ENCODE results near the gene ADK. TPM values are rescaled to one million over a fixed set of nuclear protein-coding genes. Genes with fewer than 3 reads are reported as not detected.
"Not testable (repeated sequence)": the region's sequence is repeated elsewhere in the genome, so short reads cannot be mapped to it uniquely, and the experiment has no call there.

The ADK gene
- total RNA-seq, 4 donors from 2014 or later = 15.3 to 23.3 (median 20.8) TPM

GRCh38 chr10:74460812-74461211 lies 309.8 kb downstream of the ADK start:
- Histone ChIP-seq H3K36me3 (no peaks in the 10 kb centered on the region), H3K27ac (peak overlapping the region in 1 of 4 donors; percentile 38), H3K4me1 (peaks cover 0 to 17% (median 0%) of the 10 kb centered on the region in 3 donors), H3K27me3 (no peaks in the 10 kb centered on the region), H3K9me3 (no peaks in the 10 kb centered on the region), H3K4me3 (no peak overlapping the region)
- TF ChIP-seq POLR2AphosphoS5 (IDR thresholded peaks at IDR 0.05) = no peak
- no peak for TF ChIP-seq CTCF (IDR thresholded peaks at IDR 0.05)
- no peak for TF ChIP-seq EP300 (IDR thresholded peaks at IDR 0.05)
- TF ChIP-seq POLR2A (IDR thresholded peaks at IDR 0.05) = no peak
- 8 to 10% methylated on average over 1 of the region's 1 CpG for WGBS, 2 donors (ENCODE audit: low coverage in 1 of 2)
- ATAC-seq = no peak

- Histone ChIP-seq H3K4me3 (no peak overlapping the region), H3K4me1 (no peaks in the 10 kb centered on the region), H3K27ac (no peak overlapping the region), H3K36me3 (no peaks in the 10 kb centered on the region), H3K27me3 (no peaks in the 10 kb centered on the region), H3K9me3 (no peaks in the 10 kb centered on the region)
- WGBS, 2 donors (ENCODE audit: low coverage in 1 of 2) = 99 to 100% methylated on average over 5 to 7 of the region's 7 CpGs
- ATAC-seq = no peak
- TF ChIP-seq EP300 (IDR thresholded peaks at IDR 0.05) = no peak
- no peak for TF ChIP-seq POLR2A (IDR thresholded peaks at IDR 0.05)
- no peak for TF ChIP-seq POLR2AphosphoS5 (IDR thresholded peaks at IDR 0.05)
- TF ChIP-seq CTCF (IDR thresholded peaks at IDR 0.05) = no peak
Observed at GRCh38 chr10:74474022-74474713, 323.1 kb downstream of the ADK start.

- not testable (repeated sequence) for H3K36me3 ChIP-seq, H3K4me3 ChIP-seq, ATAC-seq, H3K27me3 ChIP-seq, H3K4me1 ChIP-seq, H3K9me3 ChIP-seq, H3K27ac ChIP-seq
- 85 to 91% methylated on average over 5 to 10 of the region's 10 CpGs for WGBS, 2 donors (ENCODE audit: low coverage in 1 of 2)
Observed at GRCh38 chr10:74476162-74476706, 325.2 kb downstream of the ADK start.

GRCh38 chr10:74480778-74481177 lies 329.8 kb downstream of the ADK start:
- Histone ChIP-seq H3K27ac (no peak overlapping the region), H3K4me1 (no peaks in the 10 kb centered on the region), H3K36me3 (peaks cover 0 to 4% of the 10 kb centered on the region in 2 donors), H3K4me3 (no peak overlapping the region), H3K27me3 (no peaks in the 10 kb centered on the region), H3K9me3 (peaks cover 0 to 6% (median 0%) of the 10 kb centered on the region in 3 donors)
- TF ChIP-seq POLR2AphosphoS5 (IDR thresholded peaks at IDR 0.05) (no peak), EP300 (IDR thresholded peaks at IDR 0.05) (no peak), POLR2A (IDR thresholded peaks at IDR 0.05) (no peak), CTCF (IDR thresholded peaks at IDR 0.05) (no peak)
- 100% methylated on average over 1 of the region's 1 CpG for WGBS, 2 donors (ENCODE audit: low coverage in 1 of 2)
- ATAC-seq = no peak

GRCh38 chr10:74483356-74483755 lies 332.3 kb downstream of the ADK start:
- Histone ChIP-seq H3K4me3 (no peak overlapping the region), H3K36me3 (peaks cover 0 to 4% of the 10 kb centered on the region in 2 donors), H3K4me1 (peaks cover 0 to 7% (median 0%) of the 10 kb centered on the region in 3 donors), H3K27ac (no peak overlapping the region), H3K9me3 (peaks cover 0 to 6% (median 0%) of the 10 kb centered on the region in 3 donors), H3K27me3 (no peaks in the 10 kb centered on the region)
- no peak for ATAC-seq
- WGBS, 2 donors (ENCODE audit: low coverage in 1 of 2) = 94 to 100% methylated on average over 3 of the region's 3 CpGs
- TF ChIP-seq CTCF (IDR thresholded peaks at IDR 0.05) = no peak
- no peak for TF ChIP-seq POLR2A (IDR thresholded peaks at IDR 0.05)
- no peak for TF ChIP-seq EP300 (IDR thresholded peaks at IDR 0.05)
- no peak for TF ChIP-seq POLR2AphosphoS5 (IDR thresholded peaks at IDR 0.05)

Data from gastroesophageal sphincter (tissue), 4 donors.